A673 (cell line): ENCODE results near the gene FAM43A. TPM values are rescaled to one million over a fixed set of nuclear protein-coding genes. Genes with fewer than 3 reads are reported as not detected.

Source experiments
- BruUV-seq: library from RNA; stranded (reverse); fragments of 400-500 nt; replicated peaks from 2 replicates; lab custom pipeline; 2021; lab: Mats Ljungman, UMichigan
- CTCF ChIA-PET: fragments of 300-600 bp; sonication (Branson Sonifier 250); formaldehyde crosslinking; loops from one replicate; lab custom pipeline; 2022; ENCODE audit warnings: antibody characterized with exemption; lab: Charles Lee
- POLR2A ChIA-PET: fragments of 300-600 bp; sonication (Branson Sonifier 250); formaldehyde crosslinking; loops from one replicate; lab custom pipeline; 2022; ENCODE audit warnings: antibody characterized with exemption; ENCODE audit not compliant: low non-redundant PET; lab: Charles Lee
- DNase-seq: peaks from one replicate; pipeline ENCODE4 v3.0.0-alpha.2; 2015; ENCODE audit warnings: low spot score
- H3K27ac ChIP-seq: fragments of 200-600 bp; sonication (generic); 2 replicates; pipeline ENCODE4 v1.5.1; 2016; ENCODE audit warnings: mixed run types, low read depth, mild to moderate bottlenecking, mixed read lengths, antibody characterized with exemption, low read length; ENCODE audit not compliant: poor library complexity, severe bottlenecking
- H3K27me3 ChIP-seq: fragments of 200-600 bp; sonication (generic); replicated peaks from 2 replicates; pipeline ENCODE4 v1.6.1; 2017; ENCODE audit warnings: mixed run types, low read depth, mild to moderate bottlenecking, mixed read lengths, antibody characterized with exemption, low read length; ENCODE audit not compliant: insufficient read depth, poor library complexity
- H3K36me3 ChIP-seq: fragments of 200-600 bp; sonication (generic); 2 replicates; pipeline ENCODE4 v1.6.1; 2016; ENCODE audit warnings: mixed run types, mild to moderate bottlenecking, mixed read lengths, antibody characterized with exemption, low read length; ENCODE audit not compliant: insufficient read depth, poor library complexity, severe bottlenecking
- H3K4me1 ChIP-seq: fragments of 200-600 bp; sonication (generic); 2 replicates; pipeline ENCODE4 v1.6.1; 2017; ENCODE audit warnings: mixed run types, mild to moderate bottlenecking, mixed read lengths, antibody characterized with exemption, low read length; ENCODE audit not compliant: insufficient read depth, poor library complexity, severe bottlenecking
- H3K4me3 ChIP-seq: fragments of 200-600 bp; sonication (generic); 2 replicates; pipeline ENCODE4 v1.5.1; 2016; ENCODE audit warnings: low read depth, mixed run types, mild to moderate bottlenecking, mixed read lengths, low read length; ENCODE audit not compliant: poor library complexity, severe bottlenecking
- H3K9me3 ChIP-seq: fragments of 200-600 bp; sonication (generic); 2 replicates; pipeline ENCODE4 v1.6.1; 2016; ENCODE audit warnings: mixed run types, low read depth, mild to moderate bottlenecking, mixed read lengths, antibody characterized with exemption, low read length; ENCODE audit not compliant: poor library complexity, severe bottlenecking
- CTCF ChIP-seq: fragments of 300-800, 200-600 bp; sonication (generic); conservative IDR thresholded peaks from 2 replicates; pipeline ENCODE4 v1.5.1; 2017; ENCODE audit warnings: low read depth, mild to moderate bottlenecking, antibody characterized with exemption, low read length, moderate library complexity, mixed read lengths
- EZH2 ChIP-seq: fragments of 200-600 bp; sonication (generic); IDR thresholded peaks from 2 replicates; pipeline ENCODE4 v1.6.1; 2017; ENCODE audit warnings: borderline replicate concordance, low read depth, mild to moderate bottlenecking, mixed read lengths, antibody characterized with exemption, low read length; ENCODE audit not compliant: poor library complexity, severe bottlenecking
- intact Hi-C: fragments of 100-400 bp; cut with micrococcal nuclease; formaldehyde crosslinking; loops from one replicate; pipeline ENCODE4 v1.10.0; 2022; ENCODE audit not compliant: unreplicated experiment
- total RNA-seq: library from RNA; stranded (reverse); gene quantifications from 2 replicates; pipeline ENCODE4 v1.2.3, GENCODE V29; 2021

Gene FAM43A
- total RNA-seq, 1 experiment from 2014 or later, result 38.7 TPM

GRCh38 chr3:194713299-194714136, 27.8 kb downstream of the FAM43A start:
- ChIA-PET POLR2A (no interaction called here), CTCF (no interaction called here)
- Histone ChIP-seq H3K4me3 (no peak overlapping the region), H3K36me3 (no peaks in the 10 kb centered on the region), H3K9me3 (no peaks in the 10 kb centered on the region), H3K27ac (no peak overlapping the region), H3K27me3 (no peaks in the 10 kb centered on the region), H3K4me1 (no peaks in the 10 kb centered on the region)
- DNase-seq, result no peak
- TF ChIP-seq EZH2 (no peak), CTCF (no peak)
- intact Hi-C loops, result no loop called here
- BruUV-seq, result no TSS peak

GRCh38 chr3:194714137-194714455, 28.4 kb downstream of the FAM43A start:
- no peak for DNase-seq
- H3K27ac ChIP-seq, result no peak overlapping the region
- no TSS peak for BruUV-seq
- no peaks in the 10 kb centered on the region for H3K9me3 ChIP-seq
- no peak overlapping the region for H3K4me3 ChIP-seq
- POLR2A ChIA-PET, result no interaction called here
- intact Hi-C loops, result no loop called here
- no peaks in the 10 kb centered on the region for H3K4me1 ChIP-seq
- H3K27me3 ChIP-seq, result no peaks in the 10 kb centered on the region
- no peak for TF ChIP-seq EZH2
- no peak for TF ChIP-seq CTCF
- no peaks in the 10 kb centered on the region for H3K36me3 ChIP-seq
- CTCF ChIA-PET, result no interaction called here

- CTCF ChIA-PET, result no interaction called here
- DNase-seq, result no peak
- POLR2A ChIA-PET, result no interaction called here
- H3K36me3 ChIP-seq, result no peaks in the 10 kb centered on the region
- no peaks in the 10 kb centered on the region for H3K4me1 ChIP-seq
- intact Hi-C loops, result no loop called here
- H3K27me3 ChIP-seq, result no peaks in the 10 kb centered on the region
- H3K27ac ChIP-seq, result no peak overlapping the region
- no peaks in the 10 kb centered on the region for H3K9me3 ChIP-seq
- TF ChIP-seq EZH2 (no peak), CTCF (no peak)
- H3K4me3 ChIP-seq, result no peak overlapping the region
- no TSS peak for BruUV-seq
These were observed 28.9 kb downstream of the FAM43A start for GRCh38 chr3:194714564-194714963.
